Endothelial cell of umbilical vein (primary cell): ENCODE measurements around the gene ANXA2R.

Source experiments
- CTCF ChIP-seq, 2 donors: IDR thresholded peaks; 1 replicate in 1 of 2; 2 replicates in 1 of 2; pipeline ENCODE4 v1.5.1; 2011; ENCODE audit warnings: low read length in 2 of 2, mild to moderate bottlenecking in 2 of 2, moderate library complexity in 2 of 2, control low read depth in 1 of 2, inconsistent platforms in 1 of 2, low read depth in 1 of 2; ENCODE audit not compliant: insufficient read depth in 1 of 2; ENCODE audit errors: extremely low read depth in 1 of 2
- POLR2A ChIP-seq: IDR thresholded peaks from 2 replicates; pipeline ENCODE4 v1.6.1; 2012; ENCODE audit warnings: low read depth, mild to moderate bottlenecking, control low read depth, low read length
- POLR2AphosphoS5 ChIP-seq: IDR thresholded peaks from 2 replicates; pipeline ENCODE4 v1.6.1; 2012; ENCODE audit warnings: low read depth, mild to moderate bottlenecking, control low read depth, low read length, moderate library complexity; ENCODE audit not compliant: insufficient read depth
- TF ChIP-seq, protein P1 (sequence below): IDR thresholded peaks from 2 replicates; pipeline ENCODE4 v1.6.1; 2011; ENCODE audit not compliant: insufficient read depth, insufficient read length

- TF ChIP-seq POLR2A, result no peak
- TF ChIP-seq CTCF (IDR thresholded peaks at IDR 0.05; ENCODE audit: extremely low read depth in 1 of 2, insufficient read depth in 1 of 2, low read depth in 1 of 2, low read length in 2 of 2), result no peak
- TF ChIP-seq POLR2AphosphoS5, result no peak
- TF ChIP-seq, protein P1, sequence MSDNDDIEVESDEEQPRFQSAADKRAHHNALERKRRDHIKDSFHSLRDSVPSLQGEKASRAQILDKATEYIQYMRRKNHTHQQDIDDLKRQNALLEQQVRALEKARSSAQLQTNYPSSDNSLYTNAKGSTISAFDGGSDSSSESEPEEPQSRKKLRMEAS, result no peak
Observed at GRCh38 chr5:43078956-43079355, 38.8 kb upstream of the ANXA2R start.
